WTC11 (cell line): ENCODE results near the gene ERC2. TPM values are rescaled to one million over a fixed set of nuclear protein-coding genes. Genes with fewer than 3 reads are reported as not detected.

Source experiments
- ATAC-seq: fragments of 200-7000 bp; cut with Tn5 transposase; 2 replicates; pipeline ENCODE4 v1.10.0; 2021; ENCODE audit warnings: mild to moderate bottlenecking, moderate library complexity
- CTCF ChIA-PET: fragments of 300-600 bp; sonication (Branson Sonifier 250); formaldehyde crosslinking; loops from one replicate; lab custom pipeline; 2021; ENCODE audit warnings: antibody characterized with exemption; lab: Charles Lee
- POLR2A ChIA-PET: fragments of 350-600 bp; sonication (Branson Sonifier 250); formaldehyde crosslinking; loops from one replicate; lab custom pipeline; 2021; ENCODE audit warnings: antibody characterized with exemption; lab: Charles Lee
- DNase-seq: peaks from one replicate; pipeline ENCODE4 v3.0.0; 2021; ENCODE audit warnings: low spot score
- H3K27ac Mint-ChIP-seq: 2 replicates; pipeline ENCODE4 v1.8.0; 2021; ENCODE audit warnings: mixed read lengths
- H3K27me3 Mint-ChIP-seq: 2 replicates; pipeline ENCODE4 v1.8.0; 2021; ENCODE audit warnings: low read depth, mild to moderate bottlenecking, moderate library complexity, mixed read lengths
- H3K36me3 Mint-ChIP-seq: 2 replicates; pipeline ENCODE4 v1.8.0; 2021; ENCODE audit warnings: mixed read lengths
- H3K4me1 Mint-ChIP-seq: 2 replicates; pipeline ENCODE4 v1.8.0; 2022; ENCODE audit warnings: mixed read lengths
- H3K4me3 Mint-ChIP-seq: 2 replicates; pipeline ENCODE4 v1.8.0; 2021; ENCODE audit warnings: mild to moderate bottlenecking, moderate library complexity, mixed read lengths
- H3K9me3 Mint-ChIP-seq: 2 replicates; pipeline ENCODE4 v1.8.0; 2021; ENCODE audit warnings: mixed read lengths
- ATF1 ChIP-seq: sonication (generic); formaldehyde crosslinking; IDR thresholded peaks from 2 replicates; pipeline ENCODE4 v1.8.1; 2023; ENCODE audit warnings: mild to moderate bottlenecking, moderate library complexity, missing genetic modification reagents
- CREM ChIP-seq: sonication (generic); formaldehyde crosslinking; IDR thresholded peaks from 2 replicates; pipeline ENCODE4 v1.8.1; 2022; ENCODE audit warnings: mild to moderate bottlenecking, missing genetic modification reagents, moderate library complexity
- ESRRA ChIP-seq: sonication (generic); formaldehyde crosslinking; IDR thresholded peaks from 2 replicates; pipeline ENCODE4 v1.8.1; 2022; ENCODE audit warnings: mild to moderate bottlenecking, missing genetic modification reagents, borderline replicate concordance
- FOXJ3 ChIP-seq: sonication (generic); formaldehyde crosslinking; IDR thresholded peaks from 2 replicates; pipeline ENCODE4 v1.9.0; 2021; ENCODE audit warnings: missing genetic modification reagents, mild to moderate bottlenecking, borderline replicate concordance
- GABPB1 ChIP-seq: sonication (generic); formaldehyde crosslinking; IDR thresholded peaks from 2 replicates; pipeline ENCODE4 v1.8.1; 2023; ENCODE audit warnings: mild to moderate bottlenecking, missing genetic modification reagents
- HMGA2 ChIP-seq: fragments of 250-450 bp; sonication (Bioruptor Pico); IDR thresholded peaks from 2 replicates; pipeline ENCODE4 v1.4.0; 2021; ENCODE audit warnings: mild to moderate bottlenecking, moderate library complexity
- JAZF1 ChIP-seq: fragments of 250-450 bp; sonication (Bioruptor Pico); IDR thresholded peaks from 2 replicates; pipeline ENCODE4 v1.9.0; 2021; ENCODE audit warnings: moderate library complexity, mild to moderate bottlenecking, inconsistent platforms
- PRRX2 ChIP-seq: fragments of 250-450 bp; sonication (Bioruptor Pico); IDR thresholded peaks from 2 replicates; pipeline ENCODE4 v1.8.0; 2021; ENCODE audit warnings: mild to moderate bottlenecking
- SMAD3 ChIP-seq: sonication (generic); formaldehyde crosslinking; IDR thresholded peaks from 2 replicates; pipeline ENCODE4 v1.8.0; 2022; ENCODE audit warnings: missing genetic modification reagents, mild to moderate bottlenecking, borderline replicate concordance
- SMAD4 ChIP-seq: sonication (generic); formaldehyde crosslinking; IDR thresholded peaks from 2 replicates; pipeline ENCODE4 v1.8.0; 2022; ENCODE audit warnings: mild to moderate bottlenecking, missing genetic modification reagents
- TEAD1 ChIP-seq: sonication (generic); formaldehyde crosslinking; IDR thresholded peaks from 2 replicates; pipeline ENCODE4 v1.8.0; 2022; ENCODE audit warnings: mild to moderate bottlenecking, missing genetic modification reagents
- ZNF138 ChIP-seq: sonication (generic); formaldehyde crosslinking; conservative IDR thresholded peaks from 2 replicates; pipeline ENCODE4 v1.8.1; 2022; ENCODE audit warnings: mild to moderate bottlenecking, moderate library complexity, missing genetic modification reagents
- total RNA-seq: library from RNA; stranded (reverse); gene quantifications from 3 replicates; pipeline ENCODE4 v1.2.3, GENCODE V29; 2021
- TF ChIP-seq, protein P1 (sequence below): sonication (generic); formaldehyde crosslinking; IDR thresholded peaks from 2 replicates; pipeline ENCODE4 v1.8.1; 2022; ENCODE audit warnings: low read depth, missing genetic modification reagents, borderline replicate concordance
- TF ChIP-seq, protein P2 (sequence below): sonication (generic); formaldehyde crosslinking; IDR thresholded peaks from 2 replicates; pipeline ENCODE4 v1.8.0; 2022; ENCODE audit warnings: mild to moderate bottlenecking, missing genetic modification reagents
- TF ChIP-seq, protein P3 (sequence below): fragments of 250-450 bp; sonication (Bioruptor Pico); IDR thresholded peaks from 2 replicates; pipeline ENCODE4 v1.8.0; 2021; ENCODE audit warnings: mild to moderate bottlenecking
- TF ChIP-seq, protein P4 (sequence below): fragments of 250-450 bp; sonication (Bioruptor Pico); conservative IDR thresholded peaks from 2 replicates; pipeline ENCODE4 v1.9.0; 2021; ENCODE audit warnings: mild to moderate bottlenecking
- TF ChIP-seq, protein P5 (sequence below): sonication (generic); formaldehyde crosslinking; IDR thresholded peaks from 2 replicates; pipeline ENCODE4 v1.8.0; 2023; ENCODE audit warnings: missing genetic modification reagents
- TF ChIP-seq, protein P6 (sequence below): sonication (generic); formaldehyde crosslinking; IDR thresholded peaks from 2 replicates; pipeline ENCODE4 v1.8.1; 2022; ENCODE audit warnings: mild to moderate bottlenecking, missing genetic modification reagents, moderate library complexity, borderline replicate concordance

ERC2 gene
- total RNA-seq, 1 experiment from 2014 or later = 23.5 TPM

DNA sequence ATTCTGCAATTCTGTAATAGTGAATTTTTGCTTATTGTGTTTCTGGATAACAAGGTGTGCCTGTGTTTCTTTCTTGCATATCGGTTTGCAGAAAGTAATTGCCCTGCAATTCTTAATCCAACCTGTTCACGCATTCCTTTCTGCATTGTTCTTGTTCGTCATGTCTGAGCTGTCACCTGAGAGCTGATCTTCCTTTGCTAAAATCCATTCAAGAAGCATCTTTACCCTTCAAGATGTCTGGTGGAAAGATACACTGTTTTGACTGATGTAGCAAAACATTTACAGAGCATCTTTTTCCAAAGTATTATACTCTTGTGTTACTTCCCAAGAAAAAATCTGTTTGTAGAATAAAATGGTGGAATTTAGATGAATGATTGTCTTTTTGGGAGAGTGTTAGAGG, 822.1 kb downstream of the ERC2 start:
- no peak for TF ChIP-seq GABPB1 (CRISPR knock-in tag)
- TF ChIP-seq, protein P1, sequence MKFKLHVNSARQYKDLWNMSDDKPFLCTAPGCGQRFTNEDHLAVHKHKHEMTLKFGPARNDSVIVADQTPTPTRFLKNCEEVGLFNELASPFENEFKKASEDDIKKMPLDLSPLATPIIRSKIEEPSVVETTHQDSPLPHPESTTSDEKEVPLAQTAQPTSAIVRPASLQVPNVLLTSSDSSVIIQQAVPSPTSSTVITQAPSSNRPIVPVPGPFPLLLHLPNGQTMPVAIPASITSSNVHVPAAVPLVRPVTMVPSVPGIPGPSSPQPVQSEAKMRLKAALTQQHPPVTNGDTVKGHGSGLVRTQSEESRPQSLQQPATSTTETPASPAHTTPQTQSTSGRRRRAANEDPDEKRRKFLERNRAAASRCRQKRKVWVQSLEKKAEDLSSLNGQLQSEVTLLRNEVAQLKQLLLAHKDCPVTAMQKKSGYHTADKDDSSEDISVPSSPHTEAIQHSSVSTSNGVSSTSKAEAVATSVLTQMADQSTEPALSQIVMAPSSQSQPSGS (CRISPR knock-in tag) = no peak
- TF ChIP-seq SMAD3 (CRISPR knock-in tag) = no peak
- TF ChIP-seq PRRX2 (CRISPR knock-in tag) = no peak
- TF ChIP-seq FOXJ3 = no peak
- TF ChIP-seq, protein P2, sequence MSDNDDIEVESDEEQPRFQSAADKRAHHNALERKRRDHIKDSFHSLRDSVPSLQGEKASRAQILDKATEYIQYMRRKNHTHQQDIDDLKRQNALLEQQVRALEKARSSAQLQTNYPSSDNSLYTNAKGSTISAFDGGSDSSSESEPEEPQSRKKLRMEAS (CRISPR knock-in tag) = no peak
- TF ChIP-seq ESRRA (CRISPR knock-in tag) = no peak
- TF ChIP-seq ATF1 (CRISPR knock-in tag) = no peak
- no peak for TF ChIP-seq CREM (CRISPR knock-in tag)
- no peak for TF ChIP-seq SMAD4 (CRISPR knock-in tag)
- TF ChIP-seq ZNF138 (CRISPR knock-in tag) = no peak
- TF ChIP-seq HMGA2 (CRISPR knock-in tag) = no peak
- TF ChIP-seq JAZF1 (CRISPR knock-in tag) = no peak
- TF ChIP-seq, protein P3, sequence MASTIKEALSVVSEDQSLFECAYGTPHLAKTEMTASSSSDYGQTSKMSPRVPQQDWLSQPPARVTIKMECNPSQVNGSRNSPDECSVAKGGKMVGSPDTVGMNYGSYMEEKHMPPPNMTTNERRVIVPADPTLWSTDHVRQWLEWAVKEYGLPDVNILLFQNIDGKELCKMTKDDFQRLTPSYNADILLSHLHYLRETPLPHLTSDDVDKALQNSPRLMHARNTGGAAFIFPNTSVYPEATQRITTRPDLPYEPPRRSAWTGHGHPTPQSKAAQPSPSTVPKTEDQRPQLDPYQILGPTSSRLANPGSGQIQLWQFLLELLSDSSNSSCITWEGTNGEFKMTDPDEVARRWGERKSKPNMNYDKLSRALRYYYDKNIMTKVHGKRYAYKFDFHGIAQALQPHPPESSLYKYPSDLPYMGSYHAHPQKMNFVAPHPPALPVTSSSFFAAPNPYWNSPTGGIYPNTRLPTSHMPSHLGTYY = no peak
- TF ChIP-seq, protein P4, sequence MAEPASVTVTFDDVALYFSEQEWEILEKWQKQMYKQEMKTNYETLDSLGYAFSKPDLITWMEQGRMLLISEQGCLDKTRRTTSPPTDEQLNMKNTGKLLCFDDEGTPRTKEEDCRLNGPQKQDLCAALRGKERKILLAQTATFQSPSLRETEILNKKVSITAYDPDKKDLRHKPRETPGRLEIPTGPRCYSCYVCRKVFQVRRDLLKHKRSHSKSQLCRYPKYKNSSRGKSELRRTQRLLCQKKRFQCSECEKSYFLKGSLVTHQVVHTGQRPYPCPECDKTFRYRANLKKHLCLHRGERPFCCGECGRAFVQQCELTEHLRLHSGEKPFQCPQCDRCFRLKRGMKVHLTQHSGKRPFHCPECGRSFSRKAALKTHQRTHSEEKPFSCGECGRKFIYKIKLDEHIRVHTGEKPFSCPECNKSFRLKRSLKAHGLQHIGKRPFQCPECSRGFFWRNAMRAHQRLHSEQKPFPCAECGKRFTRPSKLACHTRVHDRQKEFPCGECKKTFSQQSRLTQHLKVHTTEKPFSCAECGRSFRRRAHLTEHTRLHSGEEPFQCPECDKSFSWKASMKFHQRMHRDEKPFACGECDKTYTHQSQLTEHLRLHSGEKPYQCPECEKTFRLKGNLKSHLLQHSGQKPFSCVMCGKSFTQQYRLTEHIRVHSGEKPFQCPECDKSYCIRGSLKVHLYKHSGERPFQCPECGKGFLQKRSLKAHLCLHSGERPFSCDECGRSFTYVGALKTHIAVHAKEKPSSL (CRISPR knock-in tag) = no peak
- TF ChIP-seq, protein P5, sequence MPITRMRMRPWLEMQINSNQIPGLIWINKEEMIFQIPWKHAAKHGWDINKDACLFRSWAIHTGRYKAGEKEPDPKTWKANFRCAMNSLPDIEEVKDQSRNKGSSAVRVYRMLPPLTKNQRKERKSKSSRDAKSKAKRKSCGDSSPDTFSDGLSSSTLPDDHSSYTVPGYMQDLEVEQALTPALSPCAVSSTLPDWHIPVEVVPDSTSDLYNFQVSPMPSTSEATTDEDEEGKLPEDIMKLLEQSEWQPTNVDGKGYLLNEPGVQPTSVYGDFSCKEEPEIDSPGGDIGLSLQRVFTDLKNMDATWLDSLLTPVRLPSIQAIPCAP = no peak
- H3K4me3 Mint-ChIP-seq = no peak overlapping the region
- H3K27me3 Mint-ChIP-seq = no peaks in the 10 kb centered on the region; the same call in 1 of the 2 replicates
- ChIA-PET POLR2A (no interaction called here), CTCF (interaction anchor here (2.1 kb wide), 1 partner anchor 161 kb away, joined by 7 read pairs; no protein-coding TSS in a partner anchor)
- no peak overlapping the region for H3K27ac Mint-ChIP-seq
- DNase-seq (no peak), ATAC-seq (no peak)
- H3K36me3 Mint-ChIP-seq = no peaks in the 10 kb centered on the region
- no peaks in the 10 kb centered on the region for H3K9me3 Mint-ChIP-seq
- peaks cover 56% of the 10 kb centered on the region for H3K4me1 Mint-ChIP-seq

DNA sequence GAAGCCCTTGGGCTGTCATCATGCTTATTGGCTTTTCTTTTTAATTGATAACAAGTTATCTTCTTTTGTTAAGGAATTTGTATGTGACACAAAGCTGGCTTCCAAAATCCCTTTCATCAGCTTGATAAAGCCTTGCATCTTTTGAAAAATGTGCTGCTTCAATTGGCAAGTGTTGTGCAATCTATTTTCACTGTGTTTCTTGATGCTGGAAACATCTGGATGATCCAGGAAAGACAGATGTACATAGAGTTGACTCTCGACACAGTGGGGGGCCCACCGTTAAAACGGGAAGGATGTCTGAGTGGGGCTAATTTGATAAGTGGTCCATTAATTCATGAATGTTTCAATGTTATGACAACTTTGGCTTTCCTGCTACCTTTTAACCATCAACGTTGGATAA, 822.8 kb downstream of the ERC2 start:
- ChIA-PET CTCF (interaction anchor here (2.1 kb wide), 1 partner anchor 160 kb away, joined by 7 read pairs; no protein-coding TSS in a partner anchor), POLR2A (no interaction called here)
- Mint-ChIP-seq H3K4me3 (no peak overlapping the region), H3K36me3 (no peaks in the 10 kb centered on the region), H3K4me1 (peaks cover 52% of the 10 kb centered on the region), H3K9me3 (no peaks in the 10 kb centered on the region), H3K27ac (no peak overlapping the region), H3K27me3 (no peaks in the 10 kb centered on the region; the same call in 1 of the 2 replicates)
- TF ChIP-seq TEAD1 (CRISPR knock-in tag) (no peak), HMGA2 (CRISPR knock-in tag) (no peak)
- no peak for ATAC-seq
- DNase-seq = no peak

DNA sequence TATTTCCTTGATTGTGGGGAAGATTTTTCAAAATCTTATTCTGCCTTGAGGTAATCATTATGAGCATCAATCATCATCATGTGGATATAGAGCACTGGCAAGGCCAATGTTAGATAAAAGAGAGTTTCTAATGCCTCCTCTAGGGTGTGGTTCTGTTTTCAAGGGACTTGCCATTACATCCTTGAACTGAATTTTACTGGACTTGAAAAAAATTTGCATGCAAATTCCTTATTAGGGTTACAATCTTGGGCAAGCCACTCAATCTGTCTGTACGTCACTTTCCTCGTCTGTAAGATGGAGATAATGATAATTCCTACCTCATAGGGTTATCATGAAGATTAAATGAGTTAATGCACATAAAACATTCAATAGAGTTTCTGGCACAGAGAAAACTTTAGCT, 825.0 kb downstream of the ERC2 start:
- TF ChIP-seq, protein P1 (CRISPR knock-in tag) = no peak
- TF ChIP-seq, protein P6, sequence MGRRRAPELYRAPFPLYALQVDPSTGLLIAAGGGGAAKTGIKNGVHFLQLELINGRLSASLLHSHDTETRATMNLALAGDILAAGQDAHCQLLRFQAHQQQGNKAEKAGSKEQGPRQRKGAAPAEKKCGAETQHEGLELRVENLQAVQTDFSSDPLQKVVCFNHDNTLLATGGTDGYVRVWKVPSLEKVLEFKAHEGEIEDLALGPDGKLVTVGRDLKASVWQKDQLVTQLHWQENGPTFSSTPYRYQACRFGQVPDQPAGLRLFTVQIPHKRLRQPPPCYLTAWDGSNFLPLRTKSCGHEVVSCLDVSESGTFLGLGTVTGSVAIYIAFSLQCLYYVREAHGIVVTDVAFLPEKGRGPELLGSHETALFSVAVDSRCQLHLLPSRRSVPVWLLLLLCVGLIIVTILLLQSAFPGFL (CRISPR knock-in tag) = no peak
- Mint-ChIP-seq H3K27ac (no peak overlapping the region), H3K4me3 (no peak overlapping the region), H3K36me3 (no peaks in the 10 kb centered on the region), H3K4me1 (peaks cover 49% of the 10 kb centered on the region), H3K9me3 (peaks cover 3% of the 10 kb centered on the region), H3K27me3 (no peaks in the 10 kb centered on the region)
- DNase-seq (no peak), ATAC-seq (no peak)
- ChIA-PET CTCF (no interaction called here), POLR2A (no interaction called here)
